ENCODE data around the gene SARM1.

The SARM1 gene

DNA sequence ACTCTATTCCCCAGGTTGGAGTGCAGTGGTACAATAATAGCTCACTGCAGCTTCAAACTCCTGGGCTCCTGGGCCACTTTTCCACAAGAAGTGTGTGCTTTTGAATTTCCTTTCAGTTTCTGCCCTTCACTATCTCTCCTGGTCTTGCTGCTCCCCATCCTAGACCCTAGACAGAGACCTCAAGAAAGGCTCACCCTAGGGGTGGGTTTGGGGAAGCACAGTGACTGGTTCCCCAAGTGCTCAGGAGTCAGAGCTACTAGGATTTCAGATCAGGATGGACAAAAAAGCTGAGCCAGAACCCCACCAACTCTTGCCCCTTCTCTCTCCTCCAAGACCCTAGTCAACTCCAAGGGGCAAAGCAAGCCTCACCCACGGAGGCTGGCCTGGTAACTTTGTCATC, 4.9 kb upstream of the SARM1 start:
- in situ Hi-C loops (cut with MboI; ENCODE audit: low pct_unique_long_range_greater_than_20kb, low sequenced_read_pairs, unreplicated experiment): no loop called here
- DNase-seq (ENCODE audit: low spot score): no peak
- TF ChIP-seq CTCF (IDR thresholded peaks at IDR 0.05; ENCODE audit: extremely low read depth, insufficient read depth, missing control alignments): peak; percentile 5

DNA sequence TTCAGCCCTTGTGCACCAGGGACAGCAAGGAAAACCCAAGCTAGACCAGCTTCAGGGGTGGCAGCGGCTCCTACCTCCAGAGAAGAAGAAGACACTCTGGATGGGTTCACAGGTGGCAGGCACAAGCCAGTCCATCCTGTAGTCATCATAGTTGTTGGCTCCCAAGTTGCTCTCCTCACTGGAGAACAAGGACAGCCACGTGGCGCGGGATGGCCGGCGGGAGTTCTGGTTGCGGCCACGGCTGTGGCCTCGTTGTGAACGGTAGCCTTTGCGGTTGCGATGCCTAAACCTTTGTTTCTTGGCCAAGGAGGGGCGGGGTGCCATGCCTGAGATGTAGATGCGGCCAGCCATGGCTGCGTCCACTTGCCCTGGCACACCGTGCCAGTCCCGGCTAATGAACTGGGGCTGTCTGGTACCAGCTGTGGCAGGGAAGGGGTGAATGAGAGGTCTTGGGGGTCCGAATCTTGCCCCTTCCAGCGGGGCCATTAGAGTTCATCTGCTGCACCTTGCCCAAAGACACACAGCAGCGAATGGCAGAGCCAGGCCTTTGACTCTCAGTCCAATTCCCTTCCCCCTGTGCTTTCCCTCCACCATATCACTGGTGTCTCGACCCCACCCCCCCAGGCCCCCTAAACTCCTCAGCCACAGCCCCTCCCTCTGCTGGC, 3.7 kb upstream of the SARM1 start:
- in situ Hi-C loops (cut with MboI; ENCODE audit: low pct_unique_long_range_greater_than_20kb, low sequenced_read_pairs, unreplicated experiment): no loop called here
- DNase-seq (ENCODE audit: low spot score): no peak
- no peak for TF ChIP-seq CTCF (IDR thresholded peaks at IDR 0.05; ENCODE audit: extremely low read depth, insufficient read depth, missing control alignments)

GRCh38 chr17:28368306-28368831, 3.1 kb upstream of the SARM1 start:
- TF ChIP-seq CTCF (IDR thresholded peaks at IDR 0.05; ENCODE audit: extremely low read depth, insufficient read depth, missing control alignments): no peak
- DNase-seq (ENCODE audit: low spot score): no peak
- in situ Hi-C loops (cut with MboI; ENCODE audit: low pct_unique_long_range_greater_than_20kb, low sequenced_read_pairs, unreplicated experiment): no loop called here

DNA sequence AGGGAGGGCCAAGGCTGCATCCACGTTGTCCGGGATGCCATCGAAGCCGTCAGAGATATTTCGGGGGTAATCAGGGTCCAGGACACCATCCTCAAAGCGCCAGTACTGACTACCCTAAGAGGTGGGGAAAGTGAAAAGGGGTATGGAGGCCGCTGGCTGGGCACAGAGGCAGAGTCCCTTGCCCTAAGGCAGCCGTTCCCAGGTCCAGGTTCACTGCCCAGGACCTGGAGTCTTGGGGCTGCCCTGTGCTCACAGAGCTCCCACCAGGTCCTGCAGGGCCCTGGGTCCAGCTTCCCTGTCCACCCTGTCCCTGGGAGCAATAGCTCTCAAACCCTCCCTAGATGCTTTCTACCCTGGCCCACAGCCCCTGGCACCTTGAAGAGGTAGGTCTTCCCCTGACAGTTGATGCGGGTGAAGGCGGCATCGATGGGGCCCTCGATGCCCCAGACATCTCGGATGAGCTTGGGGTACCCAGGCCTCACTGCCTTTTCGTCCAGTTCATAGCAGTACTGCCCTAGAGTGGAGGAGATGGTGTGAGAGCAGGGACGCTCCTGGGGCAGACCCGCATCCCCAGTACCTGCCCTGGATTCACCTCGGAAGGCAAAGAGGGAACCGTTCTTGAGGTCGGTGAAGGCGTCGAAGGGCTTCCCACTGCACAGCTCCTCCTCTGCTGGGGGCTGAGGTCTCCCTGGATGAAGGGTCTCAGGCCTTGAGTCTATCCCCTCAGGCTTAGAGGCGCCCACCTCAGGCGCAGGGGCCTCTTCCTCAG, 2.4 kb upstream of the SARM1 start:
- in situ Hi-C loops (cut with MboI; ENCODE audit: low pct_unique_long_range_greater_than_20kb, low sequenced_read_pairs, unreplicated experiment): no loop called here
- no peak for TF ChIP-seq CTCF (IDR thresholded peaks at IDR 0.05; ENCODE audit: extremely low read depth, insufficient read depth, missing control alignments)
- no peak for DNase-seq (ENCODE audit: low spot score)

DNA sequence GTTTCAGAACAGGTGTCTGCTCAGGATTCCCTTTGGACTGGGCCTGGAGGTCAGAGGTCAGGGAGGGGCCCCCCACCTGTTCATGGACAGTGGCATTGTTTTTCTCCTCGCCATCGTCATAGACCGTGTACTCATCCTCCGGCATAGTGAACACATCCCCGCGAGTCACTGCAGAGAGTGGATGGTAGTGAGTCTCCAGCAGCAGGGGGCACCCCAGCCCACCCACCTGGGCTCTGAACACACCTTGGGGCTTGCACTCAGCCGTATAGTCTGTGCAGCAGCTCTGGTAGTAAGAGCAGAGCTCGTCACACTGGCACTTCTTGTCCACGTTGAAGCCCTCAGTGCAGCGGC, 1.8 kb upstream of the SARM1 start:
- DNase-seq (ENCODE audit: low spot score): no peak
- in situ Hi-C loops (cut with MboI; ENCODE audit: low pct_unique_long_range_greater_than_20kb, low sequenced_read_pairs, unreplicated experiment): no loop called here
- TF ChIP-seq CTCF (IDR thresholded peaks at IDR 0.05; ENCODE audit: extremely low read depth, insufficient read depth, missing control alignments): no peak

GRCh38 chr17:28370035-28370743, 1.3 kb upstream of the SARM1 start, which contains the start of gene VTN:
Gene VTN (minus strand): TSS chr17:28370307. CDS start chr17:28370203, 104 bp downstream.
- in situ Hi-C loops (cut with MboI; ENCODE audit: low pct_unique_long_range_greater_than_20kb, low sequenced_read_pairs, unreplicated experiment): no loop called here
- TF ChIP-seq CTCF (IDR thresholded peaks at IDR 0.05; ENCODE audit: extremely low read depth, insufficient read depth, missing control alignments): no peak
- no peak for DNase-seq (ENCODE audit: low spot score)

All from GM13977 (cell line).